Keratinocyte (primary cell): ENCODE data around the gene ARL13B. TPM values are rescaled to one million over a fixed set of nuclear protein-coding genes. Genes with fewer than 3 reads are reported as not detected.

Experiments used
- DNase-seq: peaks from one replicate; pipeline ENCODE4 v3.0.0-alpha.2; 2011; ENCODE audit warnings: low read depth, missing footprints, low spot score
- FAIRE-seq: peaks from 2 replicates; lab custom pipeline; 2011; peaks lifted over from hg19 to GRCh38; lab: Jason Lieb, UNC
- H2AFZ ChIP-seq: 2 replicates; pipeline ENCODE4 v1.6.0; 2012; ENCODE audit warnings: low read length, control low read depth, inconsistent platforms; ENCODE audit not compliant: control insufficient read depth
- H3K27ac ChIP-seq: 2 replicates; pipeline ENCODE4 v1.5.1; 2011; ENCODE audit warnings: low read length; ENCODE audit not compliant: control insufficient read depth, insufficient read depth
- H3K27me3 ChIP-seq: 3 replicates; pipeline ENCODE4 v1.6.0; 2011; ENCODE audit warnings: low read length; ENCODE audit not compliant: control insufficient read depth, insufficient read depth; ENCODE audit errors: extremely low read depth
- H3K36me3 ChIP-seq, 2 experiments: 2 replicates in 1 of 2; 3 replicates in 1 of 2; pipeline ENCODE4 v1.5.1; 2011; ENCODE audit warnings: low read length in 2 of 2, mild to moderate bottlenecking in 1 of 2; ENCODE audit not compliant: control insufficient read depth in 2 of 2, insufficient read depth in 2 of 2; ENCODE audit errors: extremely low read depth in 1 of 2
- H3K4me1 ChIP-seq: 3 replicates; pipeline ENCODE4 v1.5.1; 2011; ENCODE audit warnings: low read length; ENCODE audit not compliant: control insufficient read depth, insufficient read depth; ENCODE audit errors: extremely low read depth
- H3K4me2 ChIP-seq: 3 replicates; pipeline ENCODE4 v1.6.0; 2011; ENCODE audit warnings: low read depth, low read length; ENCODE audit not compliant: control insufficient read depth, insufficient read depth; ENCODE audit errors: extremely low read depth
- H3K4me3 ChIP-seq, 3 experiments: fragments of 200-600 bp in 1 of 3; sonication (generic) in 1 of 3; 2 replicates in 2 of 3; 3 replicates in 1 of 3; pipeline ENCODE4 v1.5.1; 2011 to 2016; ENCODE audit warnings: low read length in 3 of 3, mild to moderate bottlenecking in 3 of 3, control low read depth in 2 of 3, inconsistent platforms in 1 of 3, low read depth in 1 of 3, mixed read lengths in 1 of 3, mixed run types in 1 of 3, moderate library complexity in 1 of 3; ENCODE audit not compliant: control insufficient read depth in 2 of 3, insufficient read depth in 2 of 3; ENCODE audit errors: extremely low read depth in 1 of 3
- H3K79me2 ChIP-seq: 2 replicates; pipeline ENCODE4 v1.6.0; 2012; ENCODE audit warnings: low read length; ENCODE audit not compliant: control insufficient read depth, insufficient read depth
- H3K9ac ChIP-seq: 3 replicates; pipeline ENCODE4 v1.6.0; 2011; ENCODE audit warnings: low read length; ENCODE audit not compliant: control insufficient read depth, insufficient read depth; ENCODE audit errors: extremely low read depth
- H3K9me1 ChIP-seq: 3 replicates; pipeline ENCODE4 v1.6.0; 2011; ENCODE audit warnings: low read length; ENCODE audit not compliant: control insufficient read depth, insufficient read depth; ENCODE audit errors: extremely low read depth
- H3K9me3 ChIP-seq: 2 replicates; pipeline ENCODE4 v1.5.1; 2012; ENCODE audit warnings: low read depth, low read length; ENCODE audit not compliant: control insufficient read depth
- H4K20me1 ChIP-seq: 3 replicates; pipeline ENCODE4 v1.6.0; 2011; ENCODE audit warnings: low read length; ENCODE audit not compliant: control insufficient read depth, insufficient read depth; ENCODE audit errors: extremely low read depth
- CTCF ChIP-seq, 3 experiments: IDR thresholded peaks in 1 of 3; conservative IDR thresholded peaks in 1 of 3; optimal IDR thresholded peaks in 1 of 3; 2 replicates in 2 of 3; 3 replicates in 1 of 3; pipeline versions ENCODE3 to v1.5.1; 2011; ENCODE audit warnings: low read length in 3 of 3, mild to moderate bottlenecking in 3 of 3, moderate library complexity in 2 of 3, control low read depth in 1 of 3, inconsistent platforms in 1 of 3; ENCODE audit not compliant: insufficient read depth in 2 of 3; ENCODE audit errors: extremely low read depth in 1 of 3
- EZH2 ChIP-seq: IDR thresholded peaks from one replicate; pipeline ENCODE4 v1.6.1; 2012; ENCODE audit warnings: inconsistent platforms, mild to moderate bottlenecking, low read length, moderate library complexity
- dilution Hi-C: fragments of 300-500 bp; cut with MboI; formaldehyde crosslinking; loops from one replicate; pipeline ENCODE4 v1.7.0; 2020; ENCODE audit warnings: low sequenced_read_pairs; ENCODE audit not compliant: extremely low pct_ligation_motif_present
- polyA minus RNA-seq, 3 experiments: library from RNA; depleted of rRNA, polyadenylated mRNA; stranded (reverse); fragments of >200 nt; gene quantifications; 1 replicate in 1 of 3; 2 replicates in 1 of 3; 3 replicates in 1 of 3; pipeline ENCODE4 v1.2.3, GENCODE V29; 2011
- polyA plus RNA-seq, 5 experiments: library from polyadenylated mRNA; depleted of rRNA in 3 of 5; stranded (reverse) in 3 of 5; stranded (forward) in 1 of 5; unstranded in 1 of 5; fragments of >200 nt; gene quantifications; 1 replicate in 1 of 5; 2 replicates in 3 of 5; 3 replicates in 1 of 5; pipeline versions ENCODE4 v1.2.1 to v1.2.3, GENCODE V29; 2011 to 2012; ENCODE audit warnings: missing spikeins in 2 of 5, low read depth in 1 of 5, low replicate concordance in 1 of 5

Gene ARL13B
- polyA plus RNA-seq (4.7 to 6.8 TPM (median 5.4 TPM) in 3 replicates), polyA minus RNA-seq (1.5 to 2.3 TPM (median 1.5 TPM) in 3 replicates)
- polyA plus RNA-seq (2011; ENCODE audit: low read depth), result 13.9 TPM
- 2.4 and 3.3 TPM in 2 replicates for polyA plus RNA-seq (2011; cell fraction: cytosol; rRNA removed)
- polyA plus RNA-seq (2011; cell fraction: nucleus; rRNA removed), result 5.8 and 8.3 TPM in 2 replicates
- polyA plus RNA-seq (2012; ENCODE audit: low replicate concordance), result 3.6 and 5.7 TPM in 2 replicates
- polyA minus RNA-seq (2011; cell fraction: cytosol; rRNA and poly(A)+ RNA removed), result 7.9 TPM
- polyA minus RNA-seq (2011; cell fraction: nucleus; rRNA and poly(A)+ RNA removed), result 4.4 and 5.0 TPM in 2 replicates

- peak; percentile 60 for DNase-seq
- peak; percentile 97 for FAIRE-seq
- dilution Hi-C loops, result no loop called here
- Histone ChIP-seq H4K20me1 (no peaks in the 10 kb centered on the region), H3K9me1 (no peaks in the 10 kb centered on the region), H3K27me3 (no peaks in the 10 kb centered on the region), H3K27ac (peak within 1 kb of the TSS; percentile 80), H3K9ac (peak within 1 kb of the TSS; percentile 76), H2AFZ (peak within 1 kb of the TSS; percentile 94), H3K4me2 (peak within 1 kb of the TSS; percentile 85), H3K9me3 (no peaks in the 10 kb centered on the region), H3K4me1 (peaks cover 8% of the 10 kb centered on the region), H3K4me3 (peak within 1 kb of the TSS; percentile 77 to 96 (median 89)), H3K36me3 (no peaks in the 10 kb centered on the region), H3K79me2 (peaks cover 24% of the 10 kb centered on the region)
- TF ChIP-seq CTCF (optimal IDR thresholded peaks at IDR 0.05 in 1 of 3, IDR thresholded peaks at IDR 0.05 in 1 of 3, conservative IDR thresholded peaks at IDR 0.05 in 1 of 3; ENCODE audit: extremely low read depth in 1 of 3, insufficient read depth in 2 of 3, low read length in 3 of 3) (no peak), EZH2 (no peak)
These were observed at the start of gene ARL13B for GRCh38 chr3:93979850-93980676. Gene ARL13B, plus strand, starts transcription at chr3:93980155. Its CDS starts 269 bp downstream, at chr3:93980424.

- Histone ChIP-seq H3K4me2 (no peak overlapping the region), H3K4me1 (no peaks in the 10 kb centered on the region), H3K27me3 (no peaks in the 10 kb centered on the region), H3K4me3 (no peak overlapping the region), H2AFZ (no peak overlapping the region), H3K27ac (no peak overlapping the region), H3K9ac (no peak overlapping the region), H3K36me3 (no peaks in the 10 kb centered on the region), H4K20me1 (no peaks in the 10 kb centered on the region), H3K9me3 (no peaks in the 10 kb centered on the region), H3K79me2 (no peaks in the 10 kb centered on the region), H3K9me1 (no peaks in the 10 kb centered on the region)
- DNase-seq (no peak), FAIRE-seq (no peak)
- dilution Hi-C loops, result no loop called here
- TF ChIP-seq EZH2 (no peak), CTCF (optimal IDR thresholded peaks at IDR 0.05 in 1 of 3, IDR thresholded peaks at IDR 0.05 in 1 of 3, conservative IDR thresholded peaks at IDR 0.05 in 1 of 3; ENCODE audit: extremely low read depth in 1 of 3, insufficient read depth in 2 of 3, low read length in 3 of 3) (no peak)
These were observed 48.2 kb upstream of the ARL13B start for GRCh38 chr3:93931597-93932229.
